A549 (cell line): Measurements from ENCODE around the gene CLDN1.

Experiments used
- CBX2 ChIP-seq: fragments of 200-600 bp; sonication (generic); IDR thresholded peaks from 2 replicates; pipeline ENCODE4 v1.6.1; 2016; ENCODE audit warnings: low read depth, mild to moderate bottlenecking, borderline replicate concordance
- CEBPB ChIP-seq, 2 experiments: fragments of >200 bp in 1 of 2; sonication (Bioruptor Twin) in 1 of 2; formaldehyde crosslinking in 1 of 2; IDR thresholded peaks; 2 replicates each; pipeline ENCODE4 v1.6.1; 2012 to 2016
- EHMT2 ChIP-seq: fragments of 200-600 bp; sonication (generic); IDR thresholded peaks from 2 replicates; pipeline ENCODE4 v1.6.1; 2016; ENCODE audit warnings: antibody characterized with exemption, low read depth, mild to moderate bottlenecking, moderate library complexity
- HOXA7 ChIP-seq: fragments of 250-450 bp; sonication (Bioruptor Pico); IDR thresholded peaks from 2 replicates; pipeline ENCODE4 v1.5.0; 2020; ENCODE audit warnings: mild to moderate bottlenecking, moderate library complexity
- JUN ChIP-seq, 2 experiments: fragments of >200 bp; sonication (Bioruptor Twin); formaldehyde crosslinking; IDR thresholded peaks; 2 replicates in 1 of 2; 3 replicates in 1 of 2; pipeline ENCODE4 v1.6.1; 2016 to 2017
- JUNB ChIP-seq: fragments of >200 bp; sonication (Bioruptor Twin); formaldehyde crosslinking; IDR thresholded peaks from 2 replicates; pipeline ENCODE4 v1.6.1; 2016
- MAFK ChIP-seq: fragments of 450-650 bp; IDR thresholded peaks from 2 replicates; pipeline ENCODE4 v1.6.1; 2014; ENCODE audit not compliant: partially characterized antibody
- POLR2A ChIP-seq: IDR thresholded peaks from 2 replicates; pipeline ENCODE4 v1.6.1; 2012; ENCODE audit warnings: mild to moderate bottlenecking, low read length
- TF ChIP-seq, protein P1 (sequence below): fragments of 200-600 bp; sonication (generic); IDR thresholded peaks from 2 replicates; pipeline ENCODE4 v1.6.1; 2016; ENCODE audit warnings: antibody characterized with exemption, mild to moderate bottlenecking, moderate library complexity
- TF ChIP-seq, protein P2 (sequence below): fragments of >200 bp; sonication (Bioruptor Twin); formaldehyde crosslinking; IDR thresholded peaks from 3 replicates; pipeline ENCODE4 v1.5.1; 2016
- TF ChIP-seq, protein P3 (sequence below): IDR thresholded peaks from 2 replicates; pipeline ENCODE4 v1.6.1; 2012

DNA sequence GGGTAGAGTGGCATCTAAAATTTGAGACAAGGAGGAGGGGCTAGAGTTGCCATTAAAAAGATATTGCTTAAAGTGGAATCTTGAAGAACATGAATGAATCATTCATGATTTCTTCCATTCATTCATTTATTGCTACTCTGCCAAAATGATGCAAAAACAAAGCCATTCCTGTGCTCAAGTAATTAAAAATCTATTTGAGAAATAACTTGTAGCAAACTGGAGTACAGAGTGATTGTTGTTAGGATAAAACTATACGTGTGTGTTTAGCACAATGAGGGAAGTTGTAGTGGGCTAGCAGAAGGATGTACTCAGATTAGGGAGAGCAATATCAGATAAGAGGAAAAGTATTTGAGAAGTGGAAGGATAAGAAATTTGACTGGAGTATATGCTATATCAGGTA is 11.7 kb upstream of the CLDN1 start:
- no peak for TF ChIP-seq MAFK
- no peak for TF ChIP-seq CBX2
- no peak for TF ChIP-seq POLR2A
- TF ChIP-seq CEBPB (IDR thresholded peaks at IDR 0.05) = no peak
- TF ChIP-seq, protein P1, sequence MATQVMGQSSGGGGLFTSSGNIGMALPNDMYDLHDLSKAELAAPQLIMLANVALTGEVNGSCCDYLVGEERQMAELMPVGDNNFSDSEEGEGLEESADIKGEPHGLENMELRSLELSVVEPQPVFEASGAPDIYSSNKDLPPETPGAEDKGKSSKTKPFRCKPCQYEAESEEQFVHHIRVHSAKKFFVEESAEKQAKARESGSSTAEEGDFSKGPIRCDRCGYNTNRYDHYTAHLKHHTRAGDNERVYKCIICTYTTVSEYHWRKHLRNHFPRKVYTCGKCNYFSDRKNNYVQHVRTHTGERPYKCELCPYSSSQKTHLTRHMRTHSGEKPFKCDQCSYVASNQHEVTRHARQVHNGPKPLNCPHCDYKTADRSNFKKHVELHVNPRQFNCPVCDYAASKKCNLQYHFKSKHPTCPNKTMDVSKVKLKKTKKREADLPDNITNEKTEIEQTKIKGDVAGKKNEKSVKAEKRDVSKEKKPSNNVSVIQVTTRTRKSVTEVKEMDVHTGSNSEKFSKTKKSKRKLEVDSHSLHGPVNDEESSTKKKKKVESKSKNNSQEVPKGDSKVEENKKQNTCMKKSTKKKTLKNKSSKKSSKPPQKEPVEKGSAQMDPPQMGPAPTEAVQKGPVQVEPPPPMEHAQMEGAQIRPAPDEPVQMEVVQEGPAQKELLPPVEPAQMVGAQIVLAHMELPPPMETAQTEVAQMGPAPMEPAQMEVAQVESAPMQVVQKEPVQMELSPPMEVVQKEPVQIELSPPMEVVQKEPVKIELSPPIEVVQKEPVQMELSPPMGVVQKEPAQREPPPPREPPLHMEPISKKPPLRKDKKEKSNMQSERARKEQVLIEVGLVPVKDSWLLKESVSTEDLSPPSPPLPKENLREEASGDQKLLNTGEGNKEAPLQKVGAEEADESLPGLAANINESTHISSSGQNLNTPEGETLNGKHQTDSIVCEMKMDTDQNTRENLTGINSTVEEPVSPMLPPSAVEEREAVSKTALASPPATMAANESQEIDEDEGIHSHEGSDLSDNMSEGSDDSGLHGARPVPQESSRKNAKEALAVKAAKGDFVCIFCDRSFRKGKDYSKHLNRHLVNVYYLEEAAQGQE = no peak
- TF ChIP-seq, protein P2, sequence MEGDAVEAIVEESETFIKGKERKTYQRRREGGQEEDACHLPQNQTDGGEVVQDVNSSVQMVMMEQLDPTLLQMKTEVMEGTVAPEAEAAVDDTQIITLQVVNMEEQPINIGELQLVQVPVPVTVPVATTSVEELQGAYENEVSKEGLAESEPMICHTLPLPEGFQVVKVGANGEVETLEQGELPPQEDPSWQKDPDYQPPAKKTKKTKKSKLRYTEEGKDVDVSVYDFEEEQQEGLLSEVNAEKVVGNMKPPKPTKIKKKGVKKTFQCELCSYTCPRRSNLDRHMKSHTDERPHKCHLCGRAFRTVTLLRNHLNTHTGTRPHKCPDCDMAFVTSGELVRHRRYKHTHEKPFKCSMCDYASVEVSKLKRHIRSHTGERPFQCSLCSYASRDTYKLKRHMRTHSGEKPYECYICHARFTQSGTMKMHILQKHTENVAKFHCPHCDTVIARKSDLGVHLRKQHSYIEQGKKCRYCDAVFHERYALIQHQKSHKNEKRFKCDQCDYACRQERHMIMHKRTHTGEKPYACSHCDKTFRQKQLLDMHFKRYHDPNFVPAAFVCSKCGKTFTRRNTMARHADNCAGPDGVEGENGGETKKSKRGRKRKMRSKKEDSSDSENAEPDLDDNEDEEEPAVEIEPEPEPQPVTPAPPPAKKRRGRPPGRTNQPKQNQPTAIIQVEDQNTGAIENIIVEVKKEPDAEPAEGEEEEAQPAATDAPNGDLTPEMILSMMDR = no peak
- TF ChIP-seq JUNB = no peak
- TF ChIP-seq, protein P3, sequence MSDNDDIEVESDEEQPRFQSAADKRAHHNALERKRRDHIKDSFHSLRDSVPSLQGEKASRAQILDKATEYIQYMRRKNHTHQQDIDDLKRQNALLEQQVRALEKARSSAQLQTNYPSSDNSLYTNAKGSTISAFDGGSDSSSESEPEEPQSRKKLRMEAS = no peak
- no peak for TF ChIP-seq JUN (IDR thresholded peaks at IDR 0.05)
- no peak for TF ChIP-seq HOXA7 (CRISPR knock-in tag)
- no peak for TF ChIP-seq EHMT2
